NCI-H1436 (cell line): ENCODE measurements around the gene ROR1.

ENCODE experiments used
- DNase-seq: peaks from one replicate; lab custom pipeline; 2025; lab: John Stamatoyannopoulos, UW

The ROR1 gene

GRCh38 chr1:63913533-63913932 is 139.7 kb downstream of the ROR1 start:
- no peak for DNase-seq

GRCh38 chr1:63914241-63914640 is 140.4 kb downstream of the ROR1 start:
- no peak for DNase-seq

GRCh38 chr1:63914706-63915105 is 140.9 kb downstream of the ROR1 start:
- no peak for DNase-seq

- no peak for DNase-seq
These were observed 141.3 kb downstream of the ROR1 start for GRCh38 chr1:63915121-63915520.

- DNase-seq = no peak
These were observed 142.9 kb downstream of the ROR1 start for GRCh38 chr1:63916485-63917360.

- DNase-seq = no peak
These were observed 144.0 kb downstream of the ROR1 start for GRCh38 chr1:63917571-63918417.

GRCh38 chr1:63918418-63918945 is 144.7 kb downstream of the ROR1 start:
- no peak for DNase-seq

- DNase-seq = no peak
These were observed 146.6 kb downstream of the ROR1 start for GRCh38 chr1:63920154-63921117.

- DNase-seq = no peak
These were observed 147.5 kb downstream of the ROR1 start for GRCh38 chr1:63921359-63921758.

- no peak for DNase-seq
These were observed 148.0 kb downstream of the ROR1 start for GRCh38 chr1:63921802-63922201.

GRCh38 chr1:63922848-63923247 is 149.0 kb downstream of the ROR1 start:
- DNase-seq = no peak

GRCh38 chr1:63923302-63923701 is 149.5 kb downstream of the ROR1 start:
- no peak for DNase-seq

GRCh38 chr1:63924600-63924999 is 150.8 kb downstream of the ROR1 start:
- DNase-seq = no peak

- no peak for DNase-seq
These were observed 154.6 kb downstream of the ROR1 start for GRCh38 chr1:63928186-63929105.

GRCh38 chr1:63929106-63929478 is 155.3 kb downstream of the ROR1 start:
- DNase-seq = no peak

- no peak for DNase-seq
These were observed 157.7 kb downstream of the ROR1 start for GRCh38 chr1:63931468-63931867.

- DNase-seq = no peak
These were observed 160.9 kb downstream of the ROR1 start for GRCh38 chr1:63934697-63935096.

GRCh38 chr1:63935143-63935542 is 161.3 kb downstream of the ROR1 start:
- DNase-seq = no peak

GRCh38 chr1:63935553-63935952 is 161.7 kb downstream of the ROR1 start:
- no peak for DNase-seq

- no peak for DNase-seq
These were observed 162.5 kb downstream of the ROR1 start for GRCh38 chr1:63936276-63936675.

GRCh38 chr1:63936801-63937200 is 163.0 kb downstream of the ROR1 start:
- DNase-seq = no peak
